Tibial nerve (tissue), 4 donors: ENCODE results near the gene NNAT.
"Not testable (repeated sequence)": the region's sequence is repeated elsewhere in the genome, so short reads cannot be mapped to it uniquely, and the experiment has no call there.

ENCODE experiments used
- CTCF ChIP-seq, 5 experiments: fragments of 200-600 bp in 3 of 5; fragments of 450-650 bp in 2 of 5; sonication (generic) in 3 of 5; IDR thresholded peaks; one replicate each; pipeline ENCODE4 v1.5.1; 2016 to 2019; ENCODE audit warnings: antibody characterized with exemption in 5 of 5, mild to moderate bottlenecking in 3 of 5, moderate library complexity in 2 of 5
- EP300 ChIP-seq, 2 donors: sonication (generic); formaldehyde crosslinking; IDR thresholded peaks; one replicate each; pipeline ENCODE4 v1.6.1; 2017; ENCODE audit warnings: antibody characterized with exemption in 2 of 2, mild to moderate bottlenecking in 1 of 2

DNA sequence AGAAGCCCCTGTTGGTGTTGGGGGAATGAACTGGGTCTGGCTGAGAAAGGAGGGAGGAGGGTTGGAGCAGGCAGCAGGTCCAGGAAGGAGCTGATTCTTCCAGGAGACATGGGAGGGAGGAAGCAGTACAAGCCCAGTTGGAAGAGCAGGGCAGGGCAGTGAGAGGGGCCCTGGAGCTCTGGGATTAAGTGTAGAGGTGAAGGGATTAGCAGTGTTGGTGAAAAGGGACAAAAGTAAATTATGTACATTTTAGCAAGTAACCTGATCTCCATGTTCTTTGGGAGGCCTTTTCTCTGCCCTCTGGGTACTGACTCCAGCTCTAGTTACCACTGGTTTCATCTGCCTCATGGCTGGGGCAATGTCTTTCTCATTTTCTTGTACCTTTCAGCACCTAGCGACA lies 34.8 kb upstream of the NNAT start:
- not testable (repeated sequence) for TF ChIP-seq CTCF, EP300 (IDR thresholded peaks at IDR 0.05)
